HG03060 (cell line): ENCODE measurements around the gene ADCYAP1.

Experiments
- ATAC-seq: cut with Tn5 transposase; IDR thresholded peaks from one replicate; pipeline ENCODE4 v1.9.1; 2021; ENCODE audit warnings: low read depth, moderate number of reproducible peaks; ENCODE audit not compliant: unreplicated experiment

Gene ADCYAP1

GRCh38 chr18:908758-909724 lies 4.4 kb downstream of the ADCYAP1 start:
- ATAC-seq = no peak

GRCh38 chr18:910247-910646 lies 5.6 kb downstream of the ADCYAP1 start:
- no peak for ATAC-seq

- ATAC-seq = no peak
Observed at GRCh38 chr18:911025-911424, 6.4 kb downstream of the ADCYAP1 start.

GRCh38 chr18:911486-911885 lies 6.8 kb downstream of the ADCYAP1 start:
- ATAC-seq = no peak

GRCh38 chr18:916562-916961 lies 11.9 kb downstream of the ADCYAP1 start:
- ATAC-seq = no peak

- ATAC-seq = no peak
Observed at GRCh38 chr18:919078-919477, 14.4 kb downstream of the ADCYAP1 start.

- ATAC-seq = no peak
Observed at GRCh38 chr18:923144-923866, 18.6 kb downstream of the ADCYAP1 start.

GRCh38 chr18:924987-925386 lies 20.3 kb downstream of the ADCYAP1 start:
- no peak for ATAC-seq

GRCh38 chr18:926946-927345 lies 22.3 kb downstream of the ADCYAP1 start:
- ATAC-seq = no peak

- no peak for ATAC-seq
Observed at GRCh38 chr18:933082-933481, 28.4 kb downstream of the ADCYAP1 start.

GRCh38 chr18:934518-935133 lies 30.0 kb downstream of the ADCYAP1 start:
- no peak for ATAC-seq

GRCh38 chr18:936941-937340 lies 32.3 kb downstream of the ADCYAP1 start:
- no peak for ATAC-seq

GRCh38 chr18:939166-939565 lies 34.5 kb downstream of the ADCYAP1 start:
- ATAC-seq = no peak

- ATAC-seq = no peak
Observed at GRCh38 chr18:939958-940357, 35.3 kb downstream of the ADCYAP1 start.

- ATAC-seq = no peak
Observed at GRCh38 chr18:941331-941730, 36.7 kb downstream of the ADCYAP1 start.

GRCh38 chr18:944440-944839 lies 39.8 kb downstream of the ADCYAP1 start:
- ATAC-seq = no peak

GRCh38 chr18:949724-950631 lies 45.3 kb downstream of the ADCYAP1 start:
- ATAC-seq = no peak

- ATAC-seq = no peak
Observed at GRCh38 chr18:950882-951495, 46.3 kb downstream of the ADCYAP1 start.

GRCh38 chr18:955384-956066 lies 50.9 kb downstream of the ADCYAP1 start:
- no peak for ATAC-seq
